Hematopoietic multipotent progenitor cell treated with erythropoietin and hydrocortisone succinate and interleukin-3 and kit ligand, for 17 days (in vitro differentiated cells): ENCODE measurements around the gene CTNND2.
"Not testable (repeated sequence)": the region's sequence is repeated elsewhere in the genome, so short reads cannot be mapped to it uniquely, and the experiment has no call there.

Source experiments
- DNase-seq: peaks from one replicate; pipeline ENCODE4 v3.0.0-alpha.2; 2015; ENCODE audit warnings: low spot score

The CTNND2 gene

DNA sequence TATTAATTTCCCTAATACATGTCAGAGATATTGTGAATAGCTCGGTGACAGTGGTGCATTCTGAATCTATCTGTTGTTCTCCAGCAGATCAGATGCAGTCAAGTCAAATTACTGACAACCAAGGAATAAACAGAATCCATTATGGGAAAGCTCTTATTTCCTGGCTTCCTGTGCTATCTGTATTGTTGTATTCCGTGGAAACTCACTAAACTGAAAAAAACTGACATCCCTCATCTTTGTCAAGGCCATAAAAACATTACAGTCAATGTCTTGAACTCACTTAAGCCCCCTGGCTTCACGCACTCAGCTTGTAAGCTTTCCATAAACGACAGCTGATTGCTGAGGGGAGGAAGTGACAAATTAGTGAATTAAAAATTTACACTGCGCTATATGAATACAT is 245.9 kb downstream of the CTNND2 start:
- no peak for DNase-seq

DNA sequence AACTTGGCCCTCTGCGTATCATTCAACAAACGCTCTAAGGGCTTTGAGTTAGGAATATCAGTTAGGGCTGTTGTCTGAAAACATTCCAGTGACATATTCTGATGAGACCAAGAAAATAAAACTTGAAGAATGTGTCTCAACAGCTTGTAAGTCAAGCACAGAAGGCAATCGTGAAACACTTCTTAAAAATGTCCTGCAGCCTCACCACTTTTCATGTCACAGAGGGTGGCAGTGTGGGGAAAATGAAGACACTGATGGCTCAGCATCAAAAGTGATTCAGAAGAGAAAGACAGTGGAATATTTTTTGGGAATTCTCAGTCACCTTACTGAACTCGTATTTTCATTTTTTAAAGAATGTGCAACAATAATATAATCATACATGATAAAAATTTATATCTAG is 247.3 kb downstream of the CTNND2 start:
- DNase-seq = no peak

DNA sequence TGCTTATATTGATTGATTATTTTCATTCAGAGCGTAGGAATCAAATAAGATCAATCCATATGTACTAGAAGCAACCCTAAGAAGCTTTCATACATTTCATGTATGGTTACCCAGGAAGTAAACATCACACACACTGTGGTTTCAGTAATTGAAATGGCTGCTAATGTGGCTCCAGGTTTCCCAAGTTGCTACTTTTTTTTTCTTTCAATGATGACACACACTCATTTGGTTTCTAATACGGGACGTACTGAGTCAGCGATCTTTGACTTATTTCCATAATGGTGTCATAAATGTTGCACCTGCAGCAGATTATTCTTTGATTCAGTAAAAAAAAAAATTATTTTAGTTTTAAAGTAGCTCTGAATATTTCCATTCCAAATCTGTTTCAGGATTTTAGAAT is 248.6 kb downstream of the CTNND2 start:
- DNase-seq = no peak

DNA sequence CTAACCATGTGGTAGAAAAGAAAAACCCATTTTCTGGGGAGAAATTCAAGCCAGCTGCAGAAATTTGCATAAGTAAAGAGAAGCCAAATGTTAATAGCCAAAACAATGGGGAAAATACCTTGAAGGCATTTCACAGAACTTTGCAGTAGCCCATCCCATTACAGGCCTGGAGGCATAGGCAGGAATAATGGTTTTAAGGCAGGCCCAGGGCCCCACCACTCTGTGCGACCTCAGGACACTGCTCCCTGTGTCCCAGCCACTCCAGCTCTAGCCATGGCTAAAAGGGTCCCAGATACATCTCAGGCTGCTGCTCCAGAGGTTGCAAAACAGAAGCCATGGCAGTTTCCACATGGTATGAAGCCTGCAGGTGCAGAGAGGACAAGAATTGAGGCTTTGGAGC is 253.3 kb downstream of the CTNND2 start:
- no peak for DNase-seq

DNA sequence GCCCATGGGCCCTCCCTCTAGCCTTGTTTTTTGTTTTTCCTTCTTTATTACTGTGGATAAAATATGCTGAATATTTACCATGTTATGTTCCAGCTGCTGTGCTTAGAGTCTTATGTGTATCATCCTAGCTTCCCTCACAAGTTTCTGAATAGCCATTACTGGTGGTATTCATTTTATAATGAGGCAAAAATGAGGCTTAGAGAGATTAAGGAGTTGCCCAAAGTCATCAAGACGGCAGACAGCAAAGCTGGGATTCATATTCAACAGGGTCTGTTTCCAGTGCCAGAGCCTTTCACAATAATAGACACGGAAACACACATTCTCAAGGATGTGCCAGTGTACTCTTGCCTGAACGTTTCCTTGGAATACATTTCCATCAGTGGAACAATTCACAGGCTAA is 258.1 kb downstream of the CTNND2 start:
- DNase-seq = no peak

DNA sequence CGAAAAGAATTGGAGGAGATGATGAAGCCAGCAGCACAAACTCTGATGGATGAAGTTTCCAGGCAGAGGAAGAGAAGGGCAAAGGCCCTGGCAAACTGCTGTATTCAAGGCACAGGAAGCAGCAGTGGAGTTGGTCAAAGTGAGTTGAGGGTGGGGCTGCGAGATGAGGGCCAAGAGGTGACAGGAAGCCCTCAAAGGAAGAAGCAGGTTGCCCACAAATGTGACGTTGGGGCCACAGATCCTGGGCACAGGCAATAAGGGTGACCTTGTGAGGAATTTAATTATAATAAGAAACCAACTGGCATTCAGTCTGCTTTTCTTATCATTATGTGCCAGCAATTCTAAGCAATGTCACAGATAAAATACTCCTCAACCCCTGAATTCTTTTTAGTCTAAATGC is 261.8 kb downstream of the CTNND2 start:
- DNase-seq = no peak

DNA sequence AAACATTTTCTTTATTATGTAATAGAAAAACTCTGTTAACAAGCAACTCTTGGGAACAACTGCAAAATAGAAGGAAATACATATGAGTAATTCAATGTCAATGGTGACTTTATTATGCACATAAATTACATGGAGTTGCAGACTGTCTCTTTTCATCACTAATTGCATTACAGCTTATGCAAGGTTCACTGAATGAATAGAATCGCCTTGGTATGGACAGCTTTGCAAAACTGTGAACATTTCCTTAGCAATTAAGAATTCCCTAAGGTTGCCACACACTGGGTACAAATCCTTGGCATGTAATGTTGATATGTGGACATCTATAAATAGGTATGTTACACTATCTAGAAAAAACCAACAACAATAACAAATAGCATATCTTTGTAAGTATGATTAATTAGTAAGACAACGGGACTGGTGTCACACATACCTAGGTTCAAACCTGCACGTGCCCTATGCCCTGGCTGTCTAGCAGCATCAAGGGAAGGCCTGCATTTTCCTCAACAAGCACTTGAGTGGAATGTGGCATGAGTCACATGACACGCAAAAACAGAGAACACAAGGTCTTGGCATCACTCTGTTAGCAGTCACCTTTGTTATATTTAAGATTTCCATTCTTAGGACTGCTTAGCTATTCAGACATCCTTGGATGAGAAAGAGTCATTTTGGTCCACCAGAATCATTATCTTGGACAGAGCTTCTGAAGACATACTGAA is 263.9 kb downstream of the CTNND2 start:
- DNase-seq = no peak

DNA sequence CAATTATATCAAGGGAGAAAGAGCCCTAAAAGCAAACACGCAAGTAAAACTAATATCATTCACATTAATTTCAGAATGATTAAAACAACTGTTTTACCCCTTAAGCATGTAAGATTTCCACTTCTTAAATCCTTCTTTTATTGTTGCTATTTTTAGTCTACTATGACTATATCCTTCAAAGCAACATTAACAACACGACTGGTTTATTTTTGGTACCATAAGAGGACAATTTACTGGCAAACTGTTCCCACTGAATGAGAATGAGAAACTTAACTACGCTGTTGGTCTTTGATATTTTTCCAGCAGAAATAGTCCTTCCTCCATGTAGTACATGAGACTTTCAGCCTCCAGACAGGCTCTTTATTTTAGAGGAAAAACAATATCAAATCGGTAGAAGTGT is 281.5 kb downstream of the CTNND2 start:
- no peak for DNase-seq

DNA sequence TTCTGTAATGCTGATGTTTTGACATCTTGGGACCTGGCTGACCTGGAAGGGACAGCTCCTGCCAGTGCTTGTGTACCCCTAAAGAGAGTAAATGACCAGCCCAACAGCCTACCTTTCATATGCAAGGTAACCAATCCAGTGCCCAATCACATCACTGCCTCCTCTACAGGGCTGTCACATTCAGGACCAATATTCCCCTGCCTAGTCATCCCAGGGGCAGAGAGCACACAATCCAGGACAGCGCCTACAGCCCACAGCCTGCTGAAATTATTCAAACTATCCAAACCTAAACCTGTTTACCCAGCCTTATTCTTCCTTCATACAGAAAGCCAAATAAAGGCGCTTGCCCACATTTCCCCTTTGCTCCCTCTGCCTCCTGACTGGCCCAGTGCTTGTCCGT is 284.1 kb downstream of the CTNND2 start:
- no peak for DNase-seq

DNA sequence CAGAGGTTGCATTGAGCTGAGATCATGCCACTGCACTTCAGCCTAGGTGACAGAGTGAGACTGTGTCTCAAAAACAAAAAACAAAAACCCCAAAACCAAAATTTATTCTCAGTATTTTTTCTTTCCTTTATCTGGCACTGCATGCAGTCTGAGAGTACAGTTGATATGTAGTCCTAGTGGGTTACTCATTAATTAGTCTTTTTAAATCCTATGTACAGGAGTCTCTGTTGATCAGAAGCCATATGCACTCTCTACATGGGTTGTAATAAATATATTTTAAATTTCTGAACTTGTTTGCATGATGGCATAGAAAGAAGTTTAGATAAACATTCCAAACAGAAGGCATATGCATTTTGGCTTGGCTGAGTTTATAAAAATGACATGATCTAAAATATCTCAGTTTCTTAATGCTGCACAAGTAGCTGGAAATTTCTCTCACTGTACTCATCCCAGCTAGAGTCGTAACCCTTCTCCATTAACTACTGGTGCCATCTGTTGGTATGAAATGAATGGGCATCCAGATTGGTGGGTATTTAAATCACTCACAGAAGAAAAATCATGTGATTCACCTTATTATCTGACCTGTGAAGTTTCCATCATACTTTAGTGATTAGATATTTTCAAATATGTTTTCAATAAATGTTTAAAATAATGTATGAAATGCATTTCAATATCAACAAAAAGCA is 284.8 kb downstream of the CTNND2 start:
- DNase-seq = no peak

DNA sequence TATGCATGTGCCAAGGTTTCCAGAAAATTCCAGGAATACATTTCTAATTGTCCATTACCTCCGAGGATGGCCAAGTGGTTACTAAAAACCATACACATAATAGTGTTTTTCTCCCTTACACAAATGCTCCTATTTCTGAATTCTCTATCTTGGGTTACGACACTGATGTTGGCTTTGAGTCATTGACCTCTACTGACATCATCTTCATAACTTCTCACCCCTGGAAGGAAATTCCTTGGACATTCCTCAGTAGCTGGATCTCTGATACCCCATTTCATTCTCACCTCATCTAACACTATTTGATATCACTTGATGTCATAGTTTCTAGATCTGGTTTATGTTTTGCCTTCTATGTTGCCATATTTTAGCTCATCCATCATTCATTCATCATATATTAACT is 287.2 kb downstream of the CTNND2 start:
- no peak for DNase-seq

DNA sequence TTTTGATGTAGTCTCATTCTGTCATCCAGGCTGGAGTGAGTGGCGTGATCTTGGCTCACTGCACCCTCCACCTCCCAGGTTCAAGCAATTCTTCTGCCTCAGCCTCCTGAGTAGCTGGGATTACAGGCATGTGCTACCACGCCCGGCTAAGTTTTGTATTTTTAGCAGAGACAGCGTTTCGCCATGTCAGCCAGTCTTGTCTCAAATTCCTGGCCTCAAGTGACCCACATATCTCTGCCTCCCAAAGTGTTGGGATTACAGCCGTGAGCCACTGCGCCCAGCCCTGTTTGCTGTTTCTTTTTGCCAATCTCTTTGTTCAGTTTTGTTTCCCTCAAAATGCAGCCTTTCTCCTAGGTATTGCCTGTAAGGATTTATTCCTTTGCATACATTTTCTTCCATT is 287.6 kb downstream of the CTNND2 start:
- not testable (repeated sequence) for DNase-seq

DNA sequence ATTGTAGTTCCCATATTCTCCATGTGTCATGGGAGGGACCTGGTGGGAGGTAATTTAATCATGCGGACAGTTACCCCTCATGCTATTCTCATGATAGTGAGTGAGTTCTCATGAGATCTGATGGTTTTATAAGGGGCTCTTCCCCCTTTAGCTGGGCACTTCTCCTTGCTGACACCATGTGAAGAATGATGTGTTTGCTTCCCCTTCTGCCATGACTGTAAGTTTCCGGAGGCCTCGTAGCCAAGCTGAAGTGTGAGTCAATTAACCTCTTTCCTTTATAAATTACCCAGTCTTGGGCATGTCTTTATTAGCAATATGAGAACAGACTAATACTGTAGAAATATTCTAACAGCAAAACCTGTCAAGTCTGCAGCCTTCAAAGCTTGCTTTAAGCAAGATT is 293.2 kb downstream of the CTNND2 start:
- DNase-seq = no peak

DNA sequence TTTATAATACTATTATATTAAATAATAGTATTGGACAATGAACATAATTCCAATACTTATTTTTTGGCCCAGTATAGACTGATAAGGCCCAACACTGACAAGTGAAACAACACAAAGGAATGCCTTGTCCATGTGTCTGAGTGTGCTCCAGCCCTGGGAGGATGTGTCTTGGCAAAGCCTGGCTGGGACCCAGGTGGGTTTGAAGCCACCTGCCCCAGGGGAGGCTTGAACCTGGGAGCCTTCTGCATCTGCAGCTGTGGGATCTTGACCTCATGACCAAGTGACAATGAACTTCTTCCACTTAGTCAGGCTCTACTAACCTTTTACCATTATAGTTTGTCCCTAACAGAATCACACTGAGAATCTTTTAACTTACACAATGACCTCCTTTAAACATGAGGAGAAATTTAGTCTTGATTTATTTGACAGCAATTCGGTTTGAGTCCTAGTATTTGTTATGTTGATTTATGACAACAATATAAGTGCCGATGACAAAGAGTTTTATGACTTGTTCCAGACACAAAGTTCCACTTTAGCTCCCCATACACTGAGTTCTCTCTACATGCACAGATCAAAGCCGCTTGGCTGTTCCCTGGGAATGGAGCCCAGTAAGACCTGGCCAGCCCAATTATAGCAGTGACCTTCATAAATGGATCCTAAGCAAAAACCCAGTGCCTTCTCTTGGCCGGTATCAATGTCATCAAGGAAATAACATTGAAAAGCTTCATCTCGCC is 294.5 kb downstream of the CTNND2 start:
- DNase-seq = no peak

DNA sequence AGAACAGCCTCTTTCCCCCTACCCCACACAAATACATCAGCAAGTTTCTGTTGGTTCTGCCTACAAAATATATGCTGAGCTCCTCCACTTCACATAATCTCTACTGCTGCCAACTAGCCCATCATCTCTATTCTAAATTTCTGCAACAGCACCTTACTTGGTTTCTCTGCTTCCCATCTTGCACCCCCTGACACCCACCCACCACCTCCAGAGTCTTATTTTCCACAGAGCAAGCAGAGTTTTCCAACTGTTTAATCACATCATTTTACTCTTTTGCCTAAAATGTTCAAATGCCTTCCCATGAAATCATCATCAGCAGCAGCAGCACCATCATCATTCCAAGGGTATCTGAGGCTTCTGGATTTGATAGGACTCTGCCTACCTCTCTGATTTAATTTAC is 295.7 kb downstream of the CTNND2 start:
- DNase-seq = no peak

DNA sequence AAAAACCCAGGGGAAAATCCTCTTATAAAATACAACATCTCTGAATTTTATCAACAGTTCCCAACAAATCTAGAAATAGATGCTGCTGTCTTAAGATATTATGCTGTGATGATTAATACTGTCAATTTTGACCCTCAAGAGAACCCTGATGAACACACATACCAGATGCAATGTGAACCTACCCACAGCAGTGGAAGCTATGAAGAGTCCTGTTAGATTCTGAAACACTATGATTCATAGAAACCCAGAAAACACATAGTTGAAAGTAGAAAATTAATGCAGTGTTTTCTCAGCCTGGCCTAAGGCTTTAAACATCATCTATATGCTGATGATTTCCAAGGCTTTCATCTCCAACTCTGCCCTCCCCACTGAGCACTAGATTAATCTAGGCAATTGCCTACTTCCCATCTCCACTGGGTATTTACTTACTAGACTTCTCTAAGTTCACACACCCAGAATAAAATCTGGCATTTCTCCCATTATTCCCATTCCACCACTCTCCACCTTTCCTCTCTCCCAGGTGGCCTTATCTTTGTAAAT is 296.2 kb downstream of the CTNND2 start:
- DNase-seq = no peak

DNA sequence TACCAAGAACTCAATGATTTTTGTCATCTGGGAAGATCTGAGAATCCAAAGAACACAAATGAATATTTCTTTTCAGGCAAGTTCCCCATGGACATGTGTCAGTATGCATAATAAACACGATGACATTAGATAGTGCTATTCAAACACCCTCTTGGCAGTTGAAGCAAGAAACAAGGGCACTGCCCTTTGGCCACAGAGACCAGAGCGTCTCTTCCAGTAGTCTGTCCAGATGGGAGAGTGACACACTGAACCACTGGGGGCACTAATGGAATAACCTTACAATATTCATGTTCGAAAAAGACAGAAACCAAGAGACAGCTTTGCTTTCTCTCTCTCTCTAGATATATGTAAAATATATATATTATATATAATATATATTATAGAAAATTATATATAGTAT is 301.9 kb downstream of the CTNND2 start:
- DNase-seq = no peak

DNA sequence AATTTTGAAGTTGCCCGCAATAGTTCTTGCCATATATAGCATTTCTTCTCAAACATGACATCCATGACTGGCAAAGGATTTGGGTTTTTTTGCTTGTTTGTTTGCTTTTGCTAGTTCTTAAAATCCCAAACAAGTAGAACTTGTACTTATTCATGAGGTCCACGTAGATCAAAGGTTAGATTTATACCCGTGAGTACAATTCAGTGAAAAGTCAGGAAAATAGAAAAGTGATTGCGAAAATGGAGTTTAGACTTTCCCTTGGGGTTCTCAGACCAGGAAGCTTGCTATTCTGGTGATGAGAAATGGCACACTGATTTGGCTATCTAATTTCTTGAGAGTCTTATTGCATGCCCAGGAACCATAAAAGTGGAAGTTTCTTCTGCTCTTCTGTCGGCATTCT is 304.7 kb downstream of the CTNND2 start:
- DNase-seq = no peak

DNA sequence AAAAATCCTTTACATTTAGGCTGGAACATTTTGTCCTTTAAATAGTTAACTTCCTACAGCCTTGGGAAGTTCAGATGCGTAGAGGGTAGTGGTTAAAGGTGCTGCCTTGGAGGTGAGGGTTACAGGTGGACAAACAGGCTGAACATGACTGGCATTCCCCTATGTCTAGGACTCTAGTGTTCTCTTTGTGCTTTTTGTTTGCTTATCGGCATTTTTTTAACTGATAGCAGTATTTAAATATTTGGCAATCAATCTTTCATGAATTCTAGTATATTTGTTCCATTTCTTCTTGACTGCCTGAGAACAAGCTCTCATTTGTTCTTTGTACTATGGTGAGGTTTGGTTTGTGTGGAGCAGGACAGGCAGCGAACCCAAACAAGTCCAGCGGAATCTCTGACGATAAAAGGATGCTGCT is 307.6 kb downstream of the CTNND2 start:
- no peak for DNase-seq

DNA sequence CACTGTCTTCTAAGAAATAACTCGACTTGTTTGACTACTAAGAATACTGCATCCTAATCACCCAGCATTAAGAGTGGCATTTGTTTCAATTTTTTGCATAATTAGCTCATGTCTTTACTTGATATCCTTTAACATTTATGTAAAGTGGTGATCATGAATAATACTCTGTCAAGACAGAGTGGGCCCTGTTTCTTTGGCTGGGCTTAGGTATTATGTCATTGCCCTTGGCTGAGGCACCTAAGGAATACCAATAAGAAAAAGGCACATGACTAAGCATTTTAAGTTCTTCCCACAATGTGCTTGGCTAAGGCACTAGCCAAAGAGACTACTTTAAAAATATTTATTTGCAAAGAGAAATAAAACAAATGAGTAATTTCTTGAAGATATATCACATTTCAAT is 308.1 kb downstream of the CTNND2 start:
- no peak for DNase-seq

DNA sequence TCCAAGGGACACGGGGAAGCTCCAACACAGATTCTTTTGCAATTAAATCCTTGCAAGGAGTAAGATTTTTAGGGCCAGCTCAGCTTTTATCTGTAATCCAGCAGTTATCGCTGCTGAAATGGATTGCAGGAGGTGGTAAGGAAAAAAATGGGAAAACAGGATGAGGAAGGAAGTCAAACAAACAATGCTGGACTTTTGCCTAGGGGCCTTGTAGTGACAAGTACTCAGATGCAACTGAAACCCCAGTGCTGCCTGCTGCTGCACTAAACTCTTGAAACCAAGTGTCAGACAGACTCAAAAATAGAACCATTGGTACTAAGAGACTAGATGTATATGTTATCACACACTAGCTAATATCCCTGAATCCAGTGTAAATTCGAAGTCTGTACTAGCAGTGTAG is 309.2 kb downstream of the CTNND2 start:
- DNase-seq = no peak

DNA sequence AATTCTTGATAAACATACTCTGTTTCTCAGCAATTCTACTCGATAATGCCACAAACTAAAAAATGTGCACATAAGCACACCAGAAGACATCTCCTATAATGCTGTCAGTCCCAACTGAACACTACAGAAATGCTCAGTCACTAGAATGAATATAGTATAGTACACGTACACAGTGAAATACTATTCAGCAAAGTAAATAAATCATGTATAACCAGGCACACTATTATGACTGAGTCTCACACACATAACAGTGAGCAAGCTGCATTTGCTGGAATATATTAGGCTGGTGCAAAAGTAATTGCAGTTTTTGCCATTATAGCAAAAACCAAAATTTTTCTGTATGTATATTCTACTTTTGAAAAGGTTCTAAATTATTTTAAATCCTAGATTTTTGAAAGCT is 310.2 kb downstream of the CTNND2 start:
- no peak for DNase-seq

DNA sequence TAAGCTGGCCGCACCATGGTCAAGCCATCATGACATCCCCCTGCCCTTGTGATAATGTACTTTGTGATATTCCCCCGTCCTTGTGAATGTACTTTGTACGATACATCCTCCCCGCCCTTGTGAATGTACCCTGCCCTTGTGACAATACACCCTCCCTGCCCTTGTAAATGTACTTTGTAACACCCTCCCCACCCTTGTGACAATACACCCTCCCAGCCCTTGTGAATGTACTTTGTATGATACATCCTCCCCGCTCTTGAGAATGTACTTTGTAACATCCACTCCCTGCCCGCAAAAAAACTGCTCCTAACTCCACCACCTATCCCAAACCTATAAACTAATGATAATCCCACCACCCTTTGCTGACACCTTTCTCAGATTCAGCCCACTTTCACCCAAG is 313.8 kb downstream of the CTNND2 start:
- DNase-seq = no peak
